GM12891 (cell line): ENCODE measurements around the gene ARMH3.

ENCODE experiments used
- POLR2A ChIP-seq: IDR thresholded peaks from 2 replicates; pipeline ENCODE4 v1.6.1; 2011; ENCODE audit warnings: low read depth, low read length, control low read depth
- POLR2AphosphoS5 ChIP-seq: IDR thresholded peaks from 2 replicates; pipeline ENCODE4 v1.6.1; 2011; ENCODE audit warnings: low read depth, low read length, control low read depth
- POU2F2 ChIP-seq: IDR thresholded peaks from 2 replicates; pipeline ENCODE4 v1.6.1; 2011; ENCODE audit warnings: low read depth, mild to moderate bottlenecking, control low read depth, low read length, moderate library complexity

GRCh38 chr10:102010961-102011360 lies 45.0 kb downstream of the ARMH3 start:
- TF ChIP-seq POLR2A, result no peak
- no peak for TF ChIP-seq POLR2AphosphoS5
- TF ChIP-seq POU2F2, result no peak
